GM19395 (cell line): ENCODE measurements around the gene RBMS1.
A peak's percentile ranks its signal among the peaks of the same experiment; 100 is the strongest.

Experiments used
- ATAC-seq: cut with Tn5 transposase; IDR thresholded peaks from one replicate; pipeline ENCODE4 v1.9.1; 2021; ENCODE audit warnings: mild to moderate bottlenecking, moderate library complexity; ENCODE audit not compliant: unreplicated experiment

The RBMS1 gene

DNA sequence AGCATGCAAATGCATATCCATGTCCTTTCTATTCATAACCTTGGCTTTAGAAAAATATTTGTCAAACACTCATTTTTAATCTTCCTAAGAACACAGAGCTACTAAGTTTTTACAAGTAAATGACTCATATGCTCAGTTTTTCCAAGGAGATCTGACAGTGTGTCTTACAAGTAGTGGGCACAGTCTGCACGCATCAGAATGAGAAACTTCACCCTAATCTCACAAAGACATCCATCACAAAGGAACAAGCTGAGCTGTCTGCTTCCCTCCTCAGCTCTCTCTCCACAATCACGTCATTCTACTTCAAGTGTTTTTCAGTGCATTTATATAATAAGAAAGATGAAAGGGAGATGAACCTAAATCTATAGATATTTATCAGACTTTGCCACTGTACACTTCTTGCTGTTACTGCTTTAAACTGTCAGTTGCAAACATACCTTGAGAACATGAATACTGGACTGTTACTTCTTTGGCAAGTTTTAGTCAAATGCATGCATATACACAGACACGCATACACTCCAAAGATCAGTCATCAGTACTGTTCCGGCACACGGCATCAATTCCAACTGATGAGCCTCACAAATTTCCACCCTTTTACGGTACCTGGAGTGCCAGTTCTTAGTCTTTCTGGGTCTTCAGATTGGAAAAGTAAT is 75.7 kb downstream of the RBMS1 start:
- ATAC-seq, result no peak

DNA sequence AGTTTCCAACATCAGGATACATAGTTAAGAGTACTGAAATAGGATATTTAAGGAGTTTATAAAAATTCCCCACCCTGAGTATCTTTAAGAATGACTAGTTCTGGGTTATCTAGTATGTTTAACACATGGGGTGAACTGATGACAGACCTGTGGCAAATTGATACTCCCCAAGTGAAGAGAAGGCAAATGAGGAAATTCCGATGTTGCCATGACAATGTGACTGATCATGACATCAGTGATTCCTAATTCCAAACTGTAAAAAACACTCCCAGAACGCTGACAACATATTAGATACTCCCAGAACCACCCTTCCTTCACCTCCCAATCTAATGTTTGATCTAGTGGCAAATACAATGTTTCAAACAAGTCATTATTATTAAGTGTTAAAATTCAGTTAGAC is 77.6 kb downstream of the RBMS1 start:
- no peak for ATAC-seq

DNA sequence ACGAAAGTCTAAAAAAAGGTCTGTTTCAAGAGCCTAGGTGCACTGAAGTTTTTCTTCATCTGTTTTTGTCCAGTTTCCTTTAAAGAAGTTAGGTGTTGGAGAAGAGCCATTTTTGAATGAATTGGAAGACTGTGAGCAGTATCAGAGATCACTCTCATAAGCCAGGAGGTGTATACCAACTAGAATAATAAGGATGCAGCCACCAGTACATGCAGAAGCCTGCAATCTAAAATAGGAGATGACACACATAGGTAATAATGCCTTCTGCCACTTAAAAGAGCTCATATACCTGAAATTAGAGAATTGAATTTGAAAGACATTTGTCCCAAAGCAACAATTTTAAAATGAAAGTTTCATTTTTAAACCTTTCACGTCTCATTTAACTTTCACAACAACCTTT is 81.7 kb downstream of the RBMS1 start:
- no peak for ATAC-seq

DNA sequence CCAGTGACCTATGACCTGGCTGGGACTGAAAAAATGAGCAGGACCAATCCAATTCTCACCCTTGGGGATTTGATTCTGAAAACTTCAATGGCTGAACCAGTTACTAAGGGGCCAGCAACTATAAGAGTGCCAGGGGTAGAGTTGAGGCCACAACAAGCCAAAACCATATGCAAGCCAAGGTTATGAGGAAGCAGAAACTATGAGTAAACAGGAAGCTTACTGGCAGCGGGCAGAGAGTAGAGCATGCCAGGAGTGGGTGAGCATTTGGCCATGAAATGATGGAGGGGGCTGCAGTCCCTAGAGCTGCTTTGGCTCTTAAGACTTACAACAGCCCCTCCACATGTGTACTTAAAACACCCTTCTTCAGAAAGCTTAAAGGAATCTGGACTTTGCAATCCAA is 82.4 kb downstream of the RBMS1 start:
- no peak for ATAC-seq

DNA sequence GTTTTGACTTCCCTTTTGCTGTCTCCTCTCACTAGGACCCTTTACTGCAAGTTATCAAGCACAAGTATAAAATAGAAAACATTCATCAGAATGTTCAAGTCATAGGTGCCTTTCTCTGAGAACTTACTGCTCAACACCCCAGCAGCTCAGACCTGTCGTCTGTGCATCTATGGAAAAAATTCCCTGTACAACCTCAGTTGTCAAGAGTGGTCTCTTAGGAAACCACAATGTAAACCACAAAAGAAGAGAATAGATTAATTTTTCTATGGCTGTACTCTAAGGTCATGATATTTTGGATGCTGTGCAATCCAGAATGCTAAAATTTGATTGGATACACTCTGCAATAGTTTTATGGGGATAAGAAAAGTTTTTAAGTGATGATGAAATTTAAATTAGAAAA is 84.1 kb downstream of the RBMS1 start:
- ATAC-seq, result no peak

DNA sequence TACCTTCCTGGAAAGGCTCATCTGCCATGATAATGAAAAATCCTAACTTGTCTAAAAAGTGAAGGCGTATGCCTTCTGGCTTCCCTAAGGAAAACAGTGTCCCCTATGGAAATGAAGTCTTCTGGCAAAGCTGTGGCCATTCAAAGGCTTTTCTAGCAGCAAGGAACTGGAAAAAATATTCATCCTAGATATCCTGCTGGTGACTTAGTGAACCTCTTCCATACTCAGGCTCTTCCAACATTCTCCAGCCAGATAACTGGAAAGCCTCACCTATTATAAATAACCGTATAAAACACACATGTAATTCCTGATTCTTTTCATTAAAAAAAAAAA is 84.7 kb downstream of the RBMS1 start:
- no peak for ATAC-seq

DNA sequence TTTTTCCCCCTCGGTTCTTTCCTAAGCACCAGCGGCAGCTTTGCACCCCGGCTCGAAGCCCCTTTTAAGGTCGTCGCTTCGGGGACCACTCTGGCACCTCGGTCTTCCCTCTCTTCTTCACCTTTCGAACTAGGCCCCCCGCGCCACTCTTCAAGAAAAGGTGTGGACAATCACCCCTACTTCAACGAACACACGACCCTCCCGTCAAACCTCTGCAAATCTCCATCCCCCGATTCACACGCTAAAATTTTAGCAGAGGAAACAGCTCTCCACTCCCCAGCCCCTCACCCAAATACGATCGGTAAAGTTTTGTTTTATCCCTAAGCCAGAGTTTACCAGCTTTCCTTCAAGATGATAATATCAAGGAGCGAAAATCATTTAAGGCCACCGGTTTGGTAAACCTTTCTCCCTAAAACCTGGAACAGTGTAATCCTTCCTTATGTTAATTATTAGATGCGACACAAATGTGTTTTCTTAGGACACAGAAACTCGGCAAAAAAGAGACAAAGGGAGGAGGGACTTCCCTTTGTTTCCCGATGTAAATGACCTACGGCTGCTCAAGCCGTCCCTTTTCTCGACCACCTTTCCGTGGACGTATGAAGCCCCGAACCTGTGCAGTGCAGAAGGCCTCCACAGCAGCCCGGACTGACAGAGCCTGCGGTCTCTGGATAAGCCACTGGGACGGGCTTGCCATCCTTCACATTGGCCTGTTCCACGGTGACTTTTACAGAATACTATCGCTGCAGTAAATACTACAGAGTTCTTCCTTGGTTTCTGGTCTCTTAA is 85.2 kb downstream of the RBMS1 start:
- no peak for ATAC-seq

DNA sequence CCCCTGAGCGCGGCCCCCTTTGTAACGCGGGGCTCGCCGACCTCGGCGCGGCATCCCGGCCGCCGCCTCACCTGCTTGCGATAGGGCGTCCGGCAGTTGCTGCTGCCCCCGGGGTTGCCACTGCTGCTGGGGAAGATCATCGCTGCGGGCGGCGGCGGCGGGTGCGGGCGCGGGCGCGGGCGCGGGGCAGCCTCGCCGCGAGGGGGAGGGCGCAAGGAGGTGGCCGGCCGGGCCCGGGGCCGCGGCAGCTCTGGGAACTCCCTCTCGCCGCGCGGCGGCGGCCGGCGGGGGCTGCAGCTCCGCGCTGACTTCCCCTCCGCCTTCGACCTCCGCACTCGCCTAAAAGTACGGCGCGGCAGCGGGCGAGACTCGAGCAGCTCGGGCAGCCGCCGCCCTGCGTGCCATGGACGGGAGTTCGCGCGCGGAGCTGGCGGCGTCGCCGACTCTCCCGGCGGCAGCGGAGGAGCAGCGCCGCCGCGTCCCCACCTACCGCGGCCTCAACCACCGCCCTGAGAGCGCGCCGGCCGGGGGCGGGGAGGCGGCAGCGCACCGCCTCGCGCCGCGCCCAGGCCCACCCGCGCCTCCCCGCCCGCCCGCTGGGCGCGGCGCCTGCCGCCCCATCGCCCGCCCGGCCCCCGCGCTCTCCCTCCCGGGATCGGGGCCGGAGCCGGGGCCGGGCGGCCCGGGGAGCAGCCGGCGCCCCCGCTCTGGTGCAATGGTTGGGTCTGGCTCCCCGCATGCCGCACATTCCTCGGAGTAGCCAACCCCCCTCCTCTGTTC is 86.0 kb downstream of the RBMS1 start:
- ATAC-seq, result peak; percentile 53

DNA sequence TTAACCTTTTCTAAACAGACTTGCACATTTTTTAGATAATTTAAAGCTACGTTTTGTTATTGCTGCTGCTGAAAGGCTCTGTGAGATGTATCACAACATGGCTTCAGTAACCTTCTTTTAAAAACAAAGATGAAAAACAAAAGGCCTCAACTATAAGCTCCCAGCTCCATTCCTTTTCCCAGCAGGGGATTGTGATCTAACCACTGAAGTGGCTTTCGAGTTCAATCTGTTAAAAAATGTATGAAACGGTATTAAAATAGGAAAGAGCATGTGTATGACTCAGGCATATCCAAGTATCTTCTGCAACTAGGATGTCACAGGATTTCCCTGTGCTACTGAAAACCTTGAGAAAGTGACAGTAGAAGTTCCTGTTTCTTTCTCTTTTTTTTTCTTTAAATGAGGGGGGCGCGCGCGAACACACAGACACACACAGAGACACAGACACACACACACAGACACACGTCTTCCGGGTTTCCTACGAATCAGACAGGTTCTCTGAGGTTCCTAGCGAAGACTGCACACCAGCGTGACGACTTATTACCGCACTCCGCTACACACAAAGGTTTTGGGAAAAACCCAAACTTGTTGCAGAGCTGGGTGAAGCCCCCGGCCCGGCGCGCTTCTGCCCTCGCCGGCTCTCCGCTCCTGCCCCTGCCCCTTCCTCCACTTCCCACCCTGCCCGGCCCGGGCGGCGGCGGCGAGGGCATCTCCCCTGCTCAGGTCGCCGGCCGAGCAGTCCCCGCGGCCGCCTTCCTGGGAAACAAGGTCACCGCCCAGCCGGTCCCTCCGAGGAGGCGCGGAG is 86.8 kb downstream of the RBMS1 start:
- ATAC-seq, result peak; percentile 68

DNA sequence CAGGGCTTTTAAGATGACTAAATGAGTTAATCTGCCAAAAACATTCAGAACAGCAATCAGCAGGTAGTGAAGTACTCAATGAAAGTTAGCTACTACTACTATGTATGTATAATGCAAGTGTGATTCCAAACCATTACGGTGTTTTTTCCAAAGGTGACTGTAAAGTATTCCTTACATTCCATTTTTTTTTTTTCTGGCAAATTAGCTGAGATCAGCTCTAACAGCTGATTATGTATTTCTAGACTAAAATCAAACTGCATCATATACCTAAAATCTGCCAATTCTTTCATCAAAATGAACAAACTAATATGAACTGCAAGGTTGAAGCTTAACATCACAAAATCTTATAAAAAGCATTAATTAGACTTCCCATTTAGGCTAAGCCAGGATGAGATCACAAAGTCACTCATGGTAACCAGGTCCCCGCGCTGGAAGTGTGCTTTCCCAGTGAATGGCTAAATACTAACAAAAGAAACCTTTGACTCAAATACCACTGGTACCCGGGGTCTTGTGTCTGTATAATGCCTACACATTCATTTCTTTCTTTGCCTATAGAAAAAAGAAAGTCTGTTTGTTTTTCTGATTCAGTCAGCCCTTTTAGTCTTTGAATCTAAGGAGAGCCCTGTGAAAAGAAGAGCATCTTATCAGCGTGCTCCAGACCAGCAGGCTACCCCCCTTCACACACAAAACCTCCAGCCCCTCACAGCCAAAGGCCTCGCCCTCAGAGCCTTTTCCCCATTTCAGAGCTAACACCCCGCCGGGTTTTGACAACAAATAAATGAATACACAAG is 88.3 kb downstream of the RBMS1 start:
- ATAC-seq, result no peak

DNA sequence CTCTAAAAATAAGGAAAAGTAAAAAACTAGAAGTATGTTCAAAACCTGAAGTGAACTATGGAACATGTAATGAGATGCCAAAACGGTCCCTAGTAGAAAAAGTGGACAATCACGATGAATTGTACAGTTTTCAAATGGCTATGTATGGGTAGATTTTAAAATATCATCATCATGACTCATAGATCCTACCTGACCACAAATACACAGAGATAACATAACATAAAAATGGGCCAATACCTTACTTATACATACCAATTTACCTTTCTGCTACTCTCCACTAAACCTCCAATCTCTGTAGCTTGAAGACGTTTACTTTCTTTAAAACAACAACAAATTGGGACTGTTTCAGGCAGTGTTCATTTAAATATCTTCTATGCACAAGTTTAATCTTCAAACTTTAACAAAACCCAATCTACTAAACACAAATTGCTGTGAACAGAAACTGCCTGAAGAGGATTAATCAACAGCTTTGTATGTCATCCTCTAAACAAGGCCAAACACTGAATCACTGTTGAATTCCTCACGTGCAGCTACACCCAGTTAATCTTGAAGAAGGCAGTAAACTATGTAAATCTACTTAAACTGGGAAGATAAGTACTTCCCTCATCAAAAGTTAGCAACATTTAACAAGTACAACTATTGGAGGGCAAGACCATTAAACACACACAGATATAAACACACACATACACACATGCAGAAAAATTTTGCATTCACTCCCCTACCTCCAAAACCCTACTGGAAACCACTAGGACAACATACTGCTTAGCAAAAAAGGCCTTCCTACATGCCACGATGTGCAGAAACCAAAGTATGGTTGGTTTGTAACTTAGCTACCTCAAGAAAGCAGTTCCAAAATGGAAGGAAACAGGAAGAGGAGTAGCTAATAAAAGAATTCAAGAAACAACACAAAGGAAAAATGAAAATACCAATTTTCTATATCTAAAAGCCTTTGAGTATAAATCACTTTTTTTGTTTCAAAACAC is 90.3 kb downstream of the RBMS1 start:
- ATAC-seq, result no peak

DNA sequence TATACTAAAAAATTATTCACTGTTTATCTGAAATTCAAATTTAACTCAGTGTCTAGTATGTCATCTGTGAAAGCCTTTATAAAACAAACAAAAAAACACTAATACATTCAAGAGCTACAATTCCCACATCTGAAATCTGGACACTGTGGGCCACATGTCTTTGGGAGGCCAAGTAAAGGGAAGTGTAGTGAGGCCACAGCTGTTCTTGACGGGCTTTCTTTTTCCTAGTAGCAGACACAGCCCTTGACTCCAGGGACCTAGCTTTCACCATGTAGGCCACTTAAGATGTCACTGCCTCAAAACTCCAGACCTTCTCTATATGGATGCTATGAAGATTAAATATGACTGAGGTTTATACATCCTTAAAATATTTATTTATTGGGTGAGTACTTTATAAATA is 91.1 kb downstream of the RBMS1 start:
- ATAC-seq, result no peak

DNA sequence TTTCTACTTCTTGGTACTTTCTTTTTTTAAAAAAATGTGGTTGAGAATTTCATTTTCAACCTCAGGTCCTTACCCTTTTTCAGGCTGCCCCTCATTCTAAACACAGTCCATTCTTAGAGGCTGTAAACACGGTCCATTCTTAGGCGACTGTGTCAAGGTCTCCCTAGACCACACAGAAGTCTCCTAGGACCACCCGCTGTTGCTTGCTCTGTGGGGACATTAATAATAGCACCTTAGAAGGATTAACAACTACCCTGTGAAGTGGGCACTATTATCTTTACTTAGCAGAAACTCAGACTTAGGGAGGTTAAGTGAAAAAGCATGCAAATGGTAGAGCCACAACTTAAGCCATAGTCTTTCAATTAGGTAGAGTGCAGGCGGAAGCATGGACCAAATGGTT is 91.7 kb downstream of the RBMS1 start:
- ATAC-seq, result no peak

DNA sequence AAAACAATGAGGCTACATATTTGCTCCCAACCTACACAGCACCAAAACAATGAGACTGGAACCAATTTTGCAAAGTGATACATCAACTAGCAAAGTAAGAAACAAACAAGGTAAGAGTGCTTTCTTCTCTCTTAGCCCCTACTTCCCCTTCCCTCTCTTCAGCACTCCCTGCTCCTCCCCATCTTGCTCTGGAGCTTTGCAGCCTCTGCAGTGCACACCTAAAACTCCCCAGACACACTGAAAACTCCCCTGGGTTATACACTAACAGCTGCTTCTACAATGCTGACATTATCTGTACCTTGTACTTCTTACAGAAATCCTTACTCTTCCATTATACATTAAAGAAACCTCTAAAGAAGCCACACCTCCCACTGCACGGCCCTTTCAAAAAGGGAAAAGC is 93.7 kb downstream of the RBMS1 start:
- ATAC-seq, result no peak

DNA sequence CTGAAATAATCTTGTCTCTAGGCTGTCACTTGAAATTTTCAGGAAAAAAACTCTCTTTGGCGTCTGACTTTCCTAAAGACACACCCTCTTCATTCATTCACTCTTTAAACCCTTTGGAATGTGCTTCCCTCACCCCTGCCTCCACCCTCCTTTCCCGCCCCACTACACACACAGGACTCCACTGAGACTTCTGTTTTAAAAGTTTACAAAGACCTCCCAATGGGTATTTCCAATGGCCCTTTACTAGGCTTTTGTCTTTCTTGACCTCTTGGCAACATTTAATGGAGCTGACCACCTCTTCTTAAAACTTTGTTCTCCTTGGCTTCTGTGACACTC is 96.1 kb downstream of the RBMS1 start:
- ATAC-seq, result no peak

DNA sequence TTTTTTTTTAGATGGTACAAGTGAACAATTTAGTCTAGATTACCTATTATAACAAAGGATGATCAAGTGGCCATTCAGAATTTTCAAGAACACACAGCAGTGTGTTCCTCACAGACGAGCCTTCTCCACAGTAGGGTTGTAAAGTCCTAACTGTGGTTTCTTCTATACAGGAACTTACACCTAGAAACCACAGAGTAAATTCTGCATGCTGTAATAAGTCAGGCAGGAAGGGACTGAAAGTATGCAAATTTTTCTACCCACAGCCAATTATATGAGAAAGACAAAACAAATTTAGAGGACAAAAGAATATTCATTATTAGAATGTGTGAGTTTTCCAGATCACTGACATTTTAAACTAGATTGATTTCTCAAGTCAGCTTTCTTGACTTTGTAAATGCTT is 99.5 kb downstream of the RBMS1 start:
- ATAC-seq, result peak; percentile 100

DNA sequence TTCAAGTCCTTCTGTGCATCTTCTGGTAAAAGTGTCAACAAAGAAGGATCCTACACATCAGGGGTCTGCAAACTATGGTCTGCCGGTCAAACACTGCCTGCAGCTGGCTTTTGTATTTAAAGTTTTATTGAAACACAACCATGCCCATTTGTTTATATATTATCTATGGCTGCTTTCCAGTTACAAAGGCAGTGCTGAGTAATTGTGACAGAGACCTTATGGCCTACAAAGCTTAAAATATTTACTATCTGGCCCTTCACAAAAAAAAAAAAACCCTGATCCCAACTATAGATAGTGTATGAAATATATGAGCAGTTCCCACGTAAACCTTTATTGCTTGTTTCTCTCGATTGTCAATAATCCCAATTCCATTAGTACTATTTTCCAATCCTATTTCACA is 101.4 kb downstream of the RBMS1 start:
- ATAC-seq, result no peak

DNA sequence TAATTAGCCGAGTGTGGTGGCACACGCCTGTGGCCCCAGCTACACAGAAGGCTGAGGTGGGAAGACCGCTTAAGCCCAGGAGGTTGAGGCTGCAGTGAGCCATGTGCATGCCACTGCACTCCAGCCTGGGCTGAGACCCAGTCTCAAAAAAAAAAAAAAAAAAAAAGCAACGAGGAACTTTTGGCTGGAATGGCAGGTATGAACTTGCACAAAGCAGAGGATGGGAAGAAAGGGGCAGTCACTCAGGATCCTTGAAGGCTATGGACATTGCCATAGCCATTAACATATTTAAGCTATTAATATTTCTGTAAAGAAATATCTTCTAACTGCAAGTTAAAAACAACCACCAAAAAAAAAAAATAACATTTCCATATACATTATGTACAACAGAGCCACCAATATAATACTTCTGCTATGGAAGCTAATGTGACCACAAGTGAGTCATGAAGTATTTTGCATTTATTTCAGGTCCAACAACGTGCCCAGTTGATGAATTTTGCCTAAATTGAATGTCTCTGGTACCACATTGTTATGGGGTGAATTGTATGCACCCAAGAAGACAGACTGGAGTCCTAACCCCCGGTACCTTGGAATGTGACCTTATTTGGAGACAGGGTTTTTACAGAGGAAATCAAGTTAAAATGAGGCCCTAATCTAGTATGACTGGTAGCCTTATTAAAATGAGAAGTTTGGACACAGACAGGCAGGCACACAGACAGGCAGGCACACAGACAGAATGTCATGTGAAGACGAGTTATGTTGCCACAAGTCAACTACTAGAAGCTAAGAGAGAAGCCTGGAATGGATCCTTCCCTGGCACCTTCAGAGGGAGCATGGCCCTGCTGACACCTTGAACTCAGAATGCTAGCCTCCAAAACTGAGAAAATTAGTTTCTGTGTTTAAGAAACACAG is 102.8 kb downstream of the RBMS1 start:
- ATAC-seq, result no peak
